HEK293 (cell line): ENCODE data around the gene MAML2.

Source experiments
- PBX3 ChIP-seq: sonication (generic); formaldehyde crosslinking; IDR thresholded peaks from 2 replicates; pipeline ENCODE4 v1.8.1; 2022; ENCODE audit warnings: mild to moderate bottlenecking, moderate library complexity, missing genetic modification reagents
- PRDM6 ChIP-seq: fragments of 450-650 bp; formaldehyde crosslinking; IDR thresholded peaks from 2 replicates; pipeline ENCODE4 v1.5.1; 2017; ENCODE audit warnings: missing biosample characterization, missing genetic modification characterization
- YY1 ChIP-seq: fragments of 450-650 bp; formaldehyde crosslinking; IDR thresholded peaks from 2 replicates; pipeline ENCODE4 v1.5.1; 2018; ENCODE audit warnings: missing biosample characterization, missing genetic modification characterization
- ZNF18 ChIP-seq: fragments of 450-650 bp; formaldehyde crosslinking; IDR thresholded peaks from 2 replicates; pipeline ENCODE4 v1.5.1; 2016; ENCODE audit warnings: missing biosample characterization, missing genetic modification characterization
- ZNF239 ChIP-seq: fragments of 450-650 bp; formaldehyde crosslinking; IDR thresholded peaks from 2 replicates; pipeline ENCODE4 v1.5.1; 2016; ENCODE audit warnings: missing biosample characterization, missing genetic modification characterization
- TF ChIP-seq, protein P1 (sequence below): fragments of 450-650 bp; formaldehyde crosslinking; IDR thresholded peaks from 2 replicates; pipeline ENCODE4 v1.5.1; 2016; ENCODE audit warnings: missing biosample characterization, missing genetic modification characterization
- TF ChIP-seq, protein P2 (sequence below): fragments of 450-650 bp; formaldehyde crosslinking; IDR thresholded peaks from 2 replicates; pipeline ENCODE4 v1.5.1; 2016; ENCODE audit warnings: missing biosample characterization, missing genetic modification characterization

DNA sequence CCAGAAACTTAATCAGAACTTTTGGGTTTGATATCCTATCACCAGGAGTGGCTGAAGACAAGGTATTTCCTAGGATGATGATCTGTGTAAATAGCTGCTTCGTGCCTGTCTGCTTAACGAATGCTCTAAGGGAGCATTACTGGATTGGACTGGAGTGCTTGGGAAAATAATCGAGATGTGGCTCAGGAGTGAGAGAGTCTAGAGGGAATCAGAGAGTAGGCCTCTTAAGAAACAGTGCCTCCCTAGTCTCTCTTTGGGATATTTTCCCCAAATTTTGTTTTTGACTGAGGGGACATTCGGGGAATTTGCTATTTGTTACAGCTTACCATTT is 2.5 kb downstream of the MAML2 start:
- TF ChIP-seq, protein P1, sequence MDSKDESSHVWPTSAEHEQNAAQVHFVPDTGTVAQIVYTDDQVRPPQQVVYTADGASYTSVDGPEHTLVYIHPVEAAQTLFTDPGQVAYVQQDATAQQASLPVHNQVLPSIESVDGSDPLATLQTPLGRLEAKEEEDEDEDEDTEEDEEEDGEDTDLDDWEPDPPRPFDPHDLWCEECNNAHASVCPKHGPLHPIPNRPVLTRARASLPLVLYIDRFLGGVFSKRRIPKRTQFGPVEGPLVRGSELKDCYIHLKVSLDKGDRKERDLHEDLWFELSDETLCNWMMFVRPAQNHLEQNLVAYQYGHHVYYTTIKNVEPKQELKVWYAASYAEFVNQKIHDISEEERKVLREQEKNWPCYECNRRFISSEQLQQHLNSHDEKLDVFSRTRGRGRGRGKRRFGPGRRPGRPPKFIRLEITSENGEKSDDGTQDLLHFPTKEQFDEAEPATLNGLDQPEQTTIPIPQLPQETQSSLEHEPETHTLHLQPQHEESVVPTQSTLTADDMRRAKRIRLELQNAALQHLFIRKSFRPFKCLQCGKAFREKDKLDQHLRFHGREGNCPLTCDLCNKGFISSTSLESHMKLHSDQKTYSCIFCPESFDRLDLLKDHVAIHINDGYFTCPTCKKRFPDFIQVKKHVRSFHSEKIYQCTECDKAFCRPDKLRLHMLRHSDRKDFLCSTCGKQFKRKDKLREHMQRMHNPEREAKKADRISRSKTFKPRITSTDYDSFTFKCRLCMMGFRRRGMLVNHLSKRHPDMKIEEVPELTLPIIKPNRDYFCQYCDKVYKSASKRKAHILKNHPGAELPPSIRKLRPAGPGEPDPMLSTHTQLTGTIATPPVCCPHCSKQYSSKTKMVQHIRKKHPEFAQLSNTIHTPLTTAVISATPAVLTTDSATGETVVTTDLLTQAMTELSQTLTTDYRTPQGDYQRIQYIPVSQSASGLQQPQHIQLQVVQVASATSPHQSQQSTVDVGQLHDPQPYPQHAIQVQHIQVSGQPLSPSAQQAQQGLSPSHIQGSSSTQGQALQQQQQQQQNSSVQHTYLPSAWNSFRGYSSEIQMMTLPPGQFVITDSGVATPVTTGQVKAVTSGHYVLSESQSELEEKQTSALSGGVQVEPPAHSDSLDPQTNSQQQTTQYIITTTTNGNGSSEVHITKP (tag by site-specific recombination): no peak
- TF ChIP-seq ZNF239: no peak
- TF ChIP-seq, protein P2, sequence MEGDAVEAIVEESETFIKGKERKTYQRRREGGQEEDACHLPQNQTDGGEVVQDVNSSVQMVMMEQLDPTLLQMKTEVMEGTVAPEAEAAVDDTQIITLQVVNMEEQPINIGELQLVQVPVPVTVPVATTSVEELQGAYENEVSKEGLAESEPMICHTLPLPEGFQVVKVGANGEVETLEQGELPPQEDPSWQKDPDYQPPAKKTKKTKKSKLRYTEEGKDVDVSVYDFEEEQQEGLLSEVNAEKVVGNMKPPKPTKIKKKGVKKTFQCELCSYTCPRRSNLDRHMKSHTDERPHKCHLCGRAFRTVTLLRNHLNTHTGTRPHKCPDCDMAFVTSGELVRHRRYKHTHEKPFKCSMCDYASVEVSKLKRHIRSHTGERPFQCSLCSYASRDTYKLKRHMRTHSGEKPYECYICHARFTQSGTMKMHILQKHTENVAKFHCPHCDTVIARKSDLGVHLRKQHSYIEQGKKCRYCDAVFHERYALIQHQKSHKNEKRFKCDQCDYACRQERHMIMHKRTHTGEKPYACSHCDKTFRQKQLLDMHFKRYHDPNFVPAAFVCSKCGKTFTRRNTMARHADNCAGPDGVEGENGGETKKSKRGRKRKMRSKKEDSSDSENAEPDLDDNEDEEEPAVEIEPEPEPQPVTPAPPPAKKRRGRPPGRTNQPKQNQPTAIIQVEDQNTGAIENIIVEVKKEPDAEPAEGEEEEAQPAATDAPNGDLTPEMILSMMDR (tag by site-specific recombination): no peak
- TF ChIP-seq PBX3 (CRISPR knock-in tag): no peak
- no peak for TF ChIP-seq PRDM6 (tag by site-specific recombination)
- TF ChIP-seq ZNF18 (tag by site-specific recombination): no peak
- no peak for TF ChIP-seq YY1 (tag by site-specific recombination)
